ENCODE measurements around the gene CLIC6. TPM values are rescaled to one million over a fixed set of nuclear protein-coding genes. Genes with fewer than 3 reads are reported as not detected.

The CLIC6 gene
- total and polyA plus RNA-seq, 2 experiments from 2014 or later, result 1.1 to 1.5 TPM

DNA sequence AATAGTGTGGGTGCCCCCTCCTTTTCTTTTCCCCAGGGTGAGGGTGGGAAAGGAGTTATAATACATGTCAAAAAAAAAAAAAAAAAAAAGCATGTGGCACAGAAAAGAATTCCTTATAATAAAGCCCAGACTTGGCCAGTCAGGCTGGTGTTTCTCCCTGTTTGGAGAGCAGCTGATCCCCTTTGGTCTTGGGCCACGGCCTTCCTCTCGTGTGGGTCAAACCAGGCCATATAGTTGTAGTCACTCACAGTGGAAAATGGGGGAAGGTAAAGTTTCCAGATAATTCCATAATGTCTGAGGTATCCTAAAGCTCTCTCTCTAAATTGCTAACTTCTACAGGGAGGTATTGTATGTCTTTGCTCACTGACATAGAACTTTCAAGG lies 22.0 kb downstream of the CLIC6 start:
- H3K4me3 Mint-ChIP-seq, result no peak overlapping the region
- H3K27me3 ChIP-seq (ENCODE audit: insufficient read depth), result no peaks in the 10 kb centered on the region
- no peak for DNase-seq (ENCODE audit: low spot score)
- H3F3A ChIP-seq (replicated peaks; ENCODE audit: low read depth), result no peaks in the 10 kb centered on the region
- ATAC-seq, result no peak
- no peaks in the 10 kb centered on the region for H4K20me1 ChIP-seq (replicated peaks; ENCODE audit: insufficient read depth)
- H3K27me3 Mint-ChIP-seq (ENCODE audit: insufficient read depth, low read depth, poor library complexity), result peaks cover 7% of the 10 kb centered on the region
- H3K4me3 ChIP-seq, result no peak overlapping the region
- H3K4me2 ChIP-seq, result no peak overlapping the region
- no peak overlapping the region for H2AFZ ChIP-seq
- 0 out of 2 replicates have a peak, but pooled peaks cover 4% of the 10 kb centered on the region for H3K9me2 ChIP-seq (ENCODE audit: insufficient read depth)
- no peaks in the 10 kb centered on the region for H3K36me3 ChIP-seq (ENCODE audit: insufficient read depth)
- peaks cover 20% of the 10 kb centered on the region for H3K4me1 ChIP-seq (ENCODE audit: insufficient read depth)
- H3K9me3 Mint-ChIP-seq, result peaks cover 16% of the 10 kb centered on the region
- TF ChIP-seq EZH2 (IDR thresholded peaks at IDR 0.05; ENCODE audit: low read depth, unreplicated experiment) (no peak), REST (IDR thresholded peaks at IDR 0.05; ENCODE audit: unreplicated experiment) (no peak)
- H3K79me2 ChIP-seq (replicated peaks; ENCODE audit: insufficient read depth), result no peaks in the 10 kb centered on the region
- no peak overlapping the region for H3K27ac Mint-ChIP-seq
- peaks cover 7% of the 10 kb centered on the region; the same call in 2 of the 3 replicates for H3K36me3 Mint-ChIP-seq (ENCODE audit: low read depth)
- H3K4me1 Mint-ChIP-seq, result peaks cover 26% of the 10 kb centered on the region
- H3K27ac ChIP-seq (ENCODE audit: low read depth), result no peak overlapping the region

DNA sequence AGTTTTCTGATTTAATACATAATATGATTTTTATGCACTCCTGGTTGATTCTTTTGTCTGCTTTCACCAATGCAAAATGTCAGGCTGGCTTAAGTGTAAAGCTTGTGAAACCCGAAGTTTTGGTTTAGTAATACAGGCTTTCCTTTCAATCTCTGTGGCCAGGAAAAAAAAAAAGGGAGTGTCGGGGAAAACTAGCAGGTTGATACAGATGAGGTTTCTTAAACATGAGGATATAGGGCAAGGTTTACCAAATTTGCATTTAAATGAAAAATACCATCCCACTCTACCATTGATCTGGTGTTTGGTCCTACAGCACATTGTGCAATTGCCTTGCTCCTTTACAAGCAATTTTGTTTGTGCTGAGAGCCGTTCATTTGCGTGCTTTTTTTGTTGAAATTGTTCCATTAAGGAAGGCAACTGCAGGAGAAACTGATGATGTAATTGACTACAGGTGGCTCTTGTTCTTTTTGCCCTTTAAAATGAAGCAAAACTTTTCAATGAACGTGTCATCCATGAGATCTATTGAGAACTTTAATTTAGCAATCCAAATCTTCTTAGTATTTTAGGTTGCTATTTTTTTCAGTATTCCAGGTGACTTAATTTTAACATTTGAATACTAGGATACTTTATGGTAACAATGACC lies 22.7 kb downstream of the CLIC6 start:
- H3K4me3 Mint-ChIP-seq, result no peak overlapping the region
- Histone ChIP-seq H3F3A (replicated peaks; ENCODE audit: low read depth) (no peaks in the 10 kb centered on the region), H3K36me3 (ENCODE audit: insufficient read depth) (no peaks in the 10 kb centered on the region), H4K20me1 (replicated peaks; ENCODE audit: insufficient read depth) (no peaks in the 10 kb centered on the region), H3K4me3 (no peak overlapping the region), H3K79me2 (replicated peaks; ENCODE audit: insufficient read depth) (no peaks in the 10 kb centered on the region), H2AFZ (no peak overlapping the region), H3K4me1 (ENCODE audit: insufficient read depth) (peaks cover 20% of the 10 kb centered on the region), H3K27ac (ENCODE audit: low read depth) (no peak overlapping the region), H3K27me3 (ENCODE audit: insufficient read depth) (no peaks in the 10 kb centered on the region), H3K4me2 (no peak overlapping the region), H3K9me2 (ENCODE audit: insufficient read depth) (0 out of 2 replicates have a peak, but pooled peaks cover 4% of the 10 kb centered on the region)
- DNase-seq (ENCODE audit: low spot score) (no peak), ATAC-seq (no peak)
- peaks cover 26% of the 10 kb centered on the region for H3K4me1 Mint-ChIP-seq
- peak overlapping the region; percentile 25 for H3K27ac Mint-ChIP-seq
- peaks cover 16% of the 10 kb centered on the region for H3K9me3 Mint-ChIP-seq
- peaks cover 7% of the 10 kb centered on the region; the same call in 2 of the 3 replicates for H3K36me3 Mint-ChIP-seq (ENCODE audit: low read depth)
- H3K27me3 Mint-ChIP-seq (ENCODE audit: insufficient read depth, low read depth, poor library complexity), result peaks cover 7% of the 10 kb centered on the region
- TF ChIP-seq ZNF331 (CRISPR knock-in tag; IDR thresholded peaks at IDR 0.05; ENCODE audit: low read depth), result no peak
- TF ChIP-seq CTCF (conservative IDR thresholded peaks at IDR 0.05; ENCODE audit: low read depth in 2 of 2), result no peak
- TF ChIP-seq STAT1 (IDR thresholded peaks at IDR 0.05; ENCODE audit: unreplicated experiment), result no peak
- TF ChIP-seq REST (IDR thresholded peaks at IDR 0.05; ENCODE audit: unreplicated experiment), result no peak
- TF ChIP-seq NANOG (IDR thresholded peaks at IDR 0.05; ENCODE audit: borderline replicate concordance), result no peak
- no peak for TF ChIP-seq POLR2AphosphoS5 (IDR thresholded peaks at IDR 0.05; ENCODE audit: low read depth)
- no peak for TF ChIP-seq ZNF114 (CRISPR knock-in tag; IDR thresholded peaks at IDR 0.05)
- no peak for TF ChIP-seq CREB1 (CRISPR knock-in tag; IDR thresholded peaks at IDR 0.05; ENCODE audit: low read depth)
- no peak for TF ChIP-seq EZH2phosphoT487 (IDR thresholded peaks at IDR 0.05; ENCODE audit: unreplicated experiment)

Measured in GM23338 (cell line).